Spinal cord (tissue), 10 donors: ENCODE measurements around the gene SHISA4. TPM values are rescaled to one million over a fixed set of nuclear protein-coding genes. Genes with fewer than 3 reads are reported as not detected.
"Not testable (repeated sequence)": the region's sequence is repeated elsewhere in the genome, so short reads cannot be mapped to it uniquely, and the experiment has no call there.

Experiments
- DNase-seq, 6 donors: peaks; one replicate each; pipeline versions ENCODE4 v3.0.0 to v3.0.0-alpha.2; 2013 to 2015; ENCODE audit warnings: low spot score in 6 of 6, low read depth in 4 of 6
- H3K27ac ChIP-seq: one replicate; pipeline ENCODE4 v1.5.1; 2013; ENCODE audit warnings: low read depth, low read length, control low read depth
- H3K27me3 ChIP-seq: one replicate; pipeline ENCODE4 v1.6.1; 2013; ENCODE audit warnings: low read length; ENCODE audit not compliant: control insufficient read depth, insufficient read depth
- H3K36me3 ChIP-seq: one replicate; pipeline ENCODE4 v1.6.1; 2013; ENCODE audit warnings: low read length; ENCODE audit not compliant: control insufficient read depth, insufficient read depth
- H3K4me1 ChIP-seq: one replicate; pipeline ENCODE4 v1.6.1; 2013; ENCODE audit warnings: low read length; ENCODE audit not compliant: control insufficient read depth, insufficient read depth
- H3K4me3 ChIP-seq: one replicate; pipeline ENCODE4 v1.5.1; 2013; ENCODE audit warnings: low read depth, low read length, control low read depth
- H3K9me3 ChIP-seq: one replicate; pipeline ENCODE4 v1.6.1; 2013; ENCODE audit warnings: low read length; ENCODE audit not compliant: control insufficient read depth, insufficient read depth
- WGBS: methylation state at CpG from one replicate; pipeline ENCODE4 v1.1.5; 2013; ENCODE audit warnings: missing lambda C conversion rate; ENCODE audit not compliant: insufficient coverage; 5-methylcytosine and 5-hydroxymethylcytosine counted together
- polyA plus RNA-seq, 2 donors: library from polyadenylated mRNA; unstranded; fragments of 120-200 nt; gene quantifications; one replicate each; pipeline ENCODE4 v1.2.1, GENCODE V29; 2013; ENCODE audit not compliant: insufficient read length in 2 of 2
- total RNA-seq, 2 donors: library from RNA; depleted of rRNA in 1 of 2; stranded (reverse); fragments of 120-200 nt in 1 of 2; fragments of >200 nt in 1 of 2; gene quantifications; one replicate each; pipeline versions ENCODE4 v1.2.3 to v1.2.4, GENCODE V29; 2013 to 2014
- donor health status: healthy.

Gene SHISA4
- total and polyA plus RNA-seq, 4 donors = 53.2 to 198 (median 128) TPM

DNA sequence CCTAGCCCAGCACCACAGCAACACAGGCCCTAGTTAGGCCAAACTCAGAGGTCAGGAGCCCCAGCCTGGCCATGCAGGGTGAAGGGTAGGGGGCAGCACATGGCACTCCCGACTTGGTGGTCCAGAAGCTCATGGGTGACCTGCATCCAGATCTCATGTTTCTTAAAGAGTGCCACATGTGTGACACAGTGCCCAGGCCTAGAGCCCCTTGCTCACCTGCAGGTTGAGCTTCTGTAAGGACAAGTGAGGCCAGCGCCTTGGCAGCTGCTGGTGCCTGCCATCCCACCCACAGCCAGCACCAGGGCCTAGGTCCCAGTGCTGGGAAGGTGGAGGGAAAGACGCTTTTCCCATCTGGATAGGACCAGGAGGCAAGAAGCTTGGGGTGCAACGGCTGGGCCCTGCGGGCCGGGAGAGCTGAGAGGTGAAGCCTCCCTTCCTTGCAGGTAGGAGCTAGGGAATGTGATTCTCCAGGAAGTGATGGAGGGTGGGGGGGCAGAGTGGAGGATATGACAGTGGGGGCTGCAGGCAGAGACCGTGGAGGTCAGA is 6.5 kb downstream of the SHISA4 start:
- H3K4me1 ChIP-seq = peaks cover 44% of the 10 kb centered on the region
- WGBS = 84% methylated on average over 6 of the region's 7 CpGs
- H3K27ac ChIP-seq = no peak overlapping the region
- no peak overlapping the region for H3K4me3 ChIP-seq
- H3K36me3 ChIP-seq = peaks cover 44% of the 10 kb centered on the region
- H3K27me3 ChIP-seq = no peaks in the 10 kb centered on the region
- no peaks in the 10 kb centered on the region for H3K9me3 ChIP-seq
- DNase-seq = no peak

GRCh38 chr1:201895913-201896807 is 7.5 kb downstream of the SHISA4 start:
- H3K4me3 ChIP-seq = peak overlapping the region; percentile 19
- H3K36me3 ChIP-seq = peaks cover 40% of the 10 kb centered on the region
- no peaks in the 10 kb centered on the region for H3K9me3 ChIP-seq
- DNase-seq = peak in 5 of 6 donors; percentile 60 to 91 (median 63)
- H3K27me3 ChIP-seq = no peaks in the 10 kb centered on the region
- peaks cover 41% of the 10 kb centered on the region for H3K4me1 ChIP-seq
- H3K27ac ChIP-seq = no peak overlapping the region
- WGBS = 11% methylated on average over 9 of the region's 10 CpGs

- H3K27me3 ChIP-seq = no peaks in the 10 kb centered on the region
- DNase-seq = no peak
- 73% methylated on average over 1 of the region's 2 CpGs for WGBS
- no peaks in the 10 kb centered on the region for H3K9me3 ChIP-seq
- peaks cover 31% of the 10 kb centered on the region for H3K36me3 ChIP-seq
- no peak overlapping the region for H3K27ac ChIP-seq
- peaks cover 32% of the 10 kb centered on the region for H3K4me1 ChIP-seq
- no peak overlapping the region for H3K4me3 ChIP-seq
Measured at GRCh38 chr1:201896951-201897391, 8.3 kb downstream of the SHISA4 start.

- Histone ChIP-seq H3K27me3 (no peaks in the 10 kb centered on the region), H3K27ac (no peak overlapping the region), H3K4me1 (peaks cover 27% of the 10 kb centered on the region), H3K36me3 (peaks cover 18% of the 10 kb centered on the region), H3K4me3 (no peak overlapping the region), H3K9me3 (no peaks in the 10 kb centered on the region)
- 85% methylated on average over 4 of the region's 4 CpGs for WGBS
- no peak for DNase-seq
Measured at GRCh38 chr1:201898240-201898894, 9.7 kb downstream of the SHISA4 start.

DNA sequence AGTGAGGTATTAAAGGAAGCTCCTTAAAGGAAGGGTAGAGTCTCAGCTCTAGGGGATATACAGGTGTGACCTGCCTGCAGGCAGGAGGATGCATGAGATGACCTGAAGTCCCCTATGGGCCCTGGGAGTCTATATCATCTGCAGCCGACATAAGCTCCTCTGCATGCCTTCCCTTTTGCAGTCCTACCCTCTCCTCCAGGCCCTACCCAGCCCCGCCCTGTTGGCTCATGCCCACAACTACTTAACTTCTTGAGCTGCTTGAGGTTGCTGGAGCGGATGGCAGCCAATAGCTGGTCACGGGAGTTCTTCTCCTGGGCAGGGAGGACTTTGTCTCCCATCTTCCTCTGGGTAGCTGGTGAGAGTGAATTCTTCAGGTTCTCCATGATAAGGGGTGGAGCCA is 10.3 kb downstream of the SHISA4 start:
- DNase-seq = no peak
- Histone ChIP-seq H3K27ac (no peak overlapping the region), H3K4me1 (peaks cover 27% of the 10 kb centered on the region), H3K9me3 (no peaks in the 10 kb centered on the region), H3K4me3 (no peak overlapping the region), H3K36me3 (peaks cover 13% of the 10 kb centered on the region), H3K27me3 (no peaks in the 10 kb centered on the region)
- WGBS = 96% methylated on average over 3 of the region's 4 CpGs

DNA sequence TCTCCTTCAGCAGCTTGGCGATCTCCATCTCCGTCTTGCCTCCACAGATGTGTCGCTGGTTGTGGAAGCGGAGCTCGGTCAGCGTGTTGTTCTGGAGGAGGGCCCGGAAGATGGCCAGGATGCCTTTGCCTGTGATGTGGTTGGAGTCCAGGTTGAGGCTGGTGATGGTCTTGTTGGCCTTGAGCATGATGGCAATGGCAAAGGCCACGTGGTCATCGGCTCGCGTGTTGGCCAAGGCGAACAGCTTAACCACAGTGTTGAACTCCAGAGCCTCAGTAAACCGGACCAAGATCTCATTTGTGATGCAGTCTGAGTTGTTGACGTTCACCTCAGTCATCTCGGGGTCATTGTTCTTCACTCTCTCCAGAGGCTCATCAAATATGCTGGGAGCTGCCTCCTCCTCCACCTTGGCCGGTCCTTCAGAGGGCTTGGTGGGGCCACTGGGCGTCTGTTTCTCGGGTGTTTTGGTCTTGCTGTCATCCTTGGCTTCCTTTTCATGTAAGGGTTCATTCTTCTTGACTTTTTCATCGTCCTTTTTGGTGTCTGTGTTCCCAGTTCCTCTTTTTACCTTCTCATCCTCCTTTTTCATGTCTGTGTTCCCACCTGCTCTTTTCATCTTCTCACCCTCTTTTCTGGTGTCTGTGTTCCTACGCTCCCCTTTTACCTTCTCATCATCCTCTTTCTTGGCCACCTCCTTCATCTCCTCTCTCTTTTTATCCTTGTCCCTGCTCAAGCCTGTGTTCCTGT is 11.2 kb downstream of the SHISA4 start:
- WGBS = 89% methylated on average over 20 of the region's 20 CpGs
- H3K27ac ChIP-seq = no peak overlapping the region

DNA sequence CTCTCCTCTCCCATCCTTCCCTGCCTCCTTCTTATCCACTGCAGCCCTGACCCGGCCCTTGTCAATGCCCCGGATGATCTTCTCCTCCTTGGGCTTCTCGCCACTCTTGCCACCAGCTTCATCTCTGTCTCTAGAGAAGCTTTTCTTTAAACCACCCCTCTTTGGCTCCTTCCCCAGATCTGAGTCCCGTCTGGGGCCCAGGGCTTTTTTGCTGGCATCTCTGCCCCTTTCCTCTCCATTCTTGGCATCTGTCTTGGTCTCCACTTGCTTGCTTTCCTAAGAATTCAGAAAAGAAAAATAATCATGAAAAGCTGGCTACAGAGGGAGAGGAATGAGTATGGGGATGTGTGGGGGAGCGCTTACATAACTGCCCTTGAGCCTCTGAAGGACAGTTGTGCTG is 11.8 kb downstream of the SHISA4 start:
- no peak for DNase-seq
- Histone ChIP-seq H3K4me1 (peaks cover 22% of the 10 kb centered on the region), H3K36me3 (peaks cover 3% of the 10 kb centered on the region), H3K4me3 (no peak overlapping the region), H3K27me3 (no peaks in the 10 kb centered on the region), H3K9me3 (no peaks in the 10 kb centered on the region), H3K27ac (no peak overlapping the region)
- WGBS = 57% methylated on average over 5 of the region's 5 CpGs

More for the DNA sequence above, 11.2 kb downstream of the SHISA4 start:
- no peaks in the 10 kb centered on the region for H3K27me3 ChIP-seq
- peaks cover 9% of the 10 kb centered on the region for H3K36me3 ChIP-seq
- no peaks in the 10 kb centered on the region for H3K9me3 ChIP-seq
- no peak for DNase-seq
- no peak overlapping the region for H3K4me3 ChIP-seq
- H3K4me1 ChIP-seq = peaks cover 20% of the 10 kb centered on the region

- H3K4me1 ChIP-seq = peaks cover 19% of the 10 kb centered on the region
- 95% methylated on average over 5 of the region's 6 CpGs for WGBS
- not testable (repeated sequence) for H3K4me3 ChIP-seq, H3K27me3 ChIP-seq, H3K9me3 ChIP-seq, H3K27ac ChIP-seq, H3K36me3 ChIP-seq, DNase-seq
Measured at GRCh38 chr1:201901036-201901435, 12.3 kb downstream of the SHISA4 start.

- H3K4me1 ChIP-seq = peaks cover 12% of the 10 kb centered on the region
Measured at GRCh38 chr1:201902198-201902597, 13.5 kb downstream of the SHISA4 start.

More at GRCh38 chr1:201902198-201902597, 13.5 kb downstream of the SHISA4 start:
- Histone ChIP-seq H3K4me3 (no peak overlapping the region), H3K9me3 (no peaks in the 10 kb centered on the region), H3K27me3 (no peaks in the 10 kb centered on the region), H3K36me3 (peaks cover 3% of the 10 kb centered on the region), H3K27ac (no peak overlapping the region)
- no peak for DNase-seq
- WGBS = 100% methylated on average over 1 of the region's 3 CpGs
